Common myeloid progenitor, CD34-positive (primary cell): Measurements from ENCODE around the gene GET3.

Experiments used
- CTCF ChIA-PET: fragments of 350-600 bp; sonication (Branson Sonifier 250); formaldehyde crosslinking; loops from one replicate; lab custom pipeline; 2021; ENCODE audit warnings: antibody characterized with exemption; lab: Charles Lee
- POLR2A ChIA-PET: fragments of 350-600 bp; sonication (Branson Sonifier 250); formaldehyde crosslinking; loops from one replicate; lab custom pipeline; 2021; ENCODE audit warnings: antibody characterized with exemption; lab: Charles Lee
- DNase-seq, 3 donors: peaks; one replicate each; pipeline versions ENCODE4 v3.0.0 to v3.0.0-alpha.2; 2013
- H3K27ac ChIP-seq, 2 experiments: 1 replicate in 1 of 2; 2 replicates in 1 of 2; pipeline ENCODE4 v1.7.0; 2013; ENCODE audit warnings: inconsistent platforms in 2 of 2, low read length in 2 of 2, mild to moderate bottlenecking in 2 of 2, low read depth in 1 of 2, moderate library complexity in 1 of 2; ENCODE audit not compliant: severe bottlenecking in 2 of 2, insufficient read depth in 1 of 2, poor library complexity in 1 of 2
- H3K27me3 ChIP-seq, 5 experiments: replicated peaks in 2 of 5; 1 replicate in 3 of 5; 2 replicates in 2 of 5; pipeline versions ENCODE4 v1.6.1 to v1.7.0; 2013; ENCODE audit warnings: low read length in 4 of 5, mild to moderate bottlenecking in 2 of 5, moderate library complexity in 2 of 5, inconsistent platforms in 1 of 5; ENCODE audit not compliant: insufficient read depth in 5 of 5, control insufficient read depth in 4 of 5
- H3K36me3 ChIP-seq, 4 experiments: 1 replicate in 2 of 4; 2 replicates in 2 of 4; pipeline versions ENCODE4 v1.6.1 to v1.7.0; 2013; ENCODE audit warnings: low read length in 3 of 4, control low read depth in 1 of 4, mild to moderate bottlenecking in 1 of 4; ENCODE audit not compliant: control insufficient read depth in 4 of 4, insufficient read depth in 4 of 4
- H3K4me1 ChIP-seq, 4 experiments: 1 replicate in 3 of 4; 2 replicates in 1 of 4; pipeline versions ENCODE4 v1.6.1 to v1.7.1; 2013; ENCODE audit warnings: low read length in 3 of 4, mild to moderate bottlenecking in 3 of 4, control low read depth in 1 of 4, inconsistent platforms in 1 of 4, moderate library complexity in 1 of 4; ENCODE audit not compliant: control insufficient read depth in 4 of 4, insufficient read depth in 4 of 4; ENCODE audit errors: control extremely low read depth in 1 of 4
- H3K4me3 ChIP-seq, 7 experiments: 1 replicate in 4 of 7; 2 replicates in 3 of 7; pipeline versions ENCODE4 v1.5.1 to v1.7.0; 2013; ENCODE audit warnings: mild to moderate bottlenecking in 7 of 7, low read length in 6 of 7, moderate library complexity in 6 of 7, inconsistent platforms in 2 of 7, low read depth in 2 of 7, control low read depth in 1 of 7; ENCODE audit not compliant: insufficient read depth in 4 of 7, control insufficient read depth in 1 of 7; ENCODE audit errors: extremely low read depth in 1 of 7
- H3K9me3 ChIP-seq, 5 experiments: 1 replicate in 4 of 5; 2 replicates in 1 of 5; pipeline versions ENCODE4 v1.6.1 to v1.7.1; 2013; ENCODE audit warnings: low read length in 4 of 5, mild to moderate bottlenecking in 2 of 5, inconsistent platforms in 1 of 5, low read depth in 1 of 5, moderate library complexity in 1 of 5; ENCODE audit not compliant: control insufficient read depth in 4 of 5, insufficient read depth in 2 of 5; ENCODE audit errors: control extremely low read depth in 1 of 5
- WGBS: methylation state at CpG from one replicate; pipeline ENCODE4 v1.1.5; 2013; ENCODE audit not compliant: insufficient coverage; 5-methylcytosine and 5-hydroxymethylcytosine counted together

The GET3 gene

GRCh38 chr19:12786141-12786870 lies 49.0 kb downstream of the GET3 start:
- Histone ChIP-seq H3K27me3 (no peaks in the 10 kb centered on the region), H3K36me3 (no peaks in the 10 kb centered on the region), H3K4me3 (peak overlapping the region in 4 of 7 experiments; percentile 40 to 57 (median 51)), H3K9me3 (no peaks in the 10 kb centered on the region), H3K27ac (peak overlapping the region; percentile 75 to 85), H3K4me1 (peaks cover 29 to 93% (median 91%) of the 10 kb centered on the region in 4 experiments)
- DNase-seq, result peak in 2 of 3 donors; percentile 79 to 85
- POLR2A ChIA-PET, result interaction anchor here (0.7 to 12.0 kb wide), 2 partner anchors 10 to 99 kb away, joined by 3 to 198 read pairs; partner anchors contain the start of gene HOOK2
- CTCF ChIA-PET, result interaction anchor here (0.9 to 3.5 kb wide), 3 partner anchors 9 to 10 kb away, joined by 4 to 47 read pairs (median 10); no protein-coding TSS in a partner anchor
- WGBS, result 14% methylated on average over 10 of the region's 18 CpGs

GRCh38 chr19:12786952-12787351 lies 49.7 kb downstream of the GET3 start:
- no peak for DNase-seq
- Histone ChIP-seq H3K27ac (peak overlapping the region; percentile 75 to 85), H3K4me3 (peak overlapping the region in 1 of 7 experiments; percentile 57), H3K9me3 (no peaks in the 10 kb centered on the region), H3K4me1 (peaks cover 29 to 87% (median 85%) of the 10 kb centered on the region in 4 experiments), H3K27me3 (no peaks in the 10 kb centered on the region), H3K36me3 (no peaks in the 10 kb centered on the region)
- WGBS, result 100% methylated on average over 3 of the region's 3 CpGs
- POLR2A ChIA-PET, result interaction anchor here (12.0 kb wide), 1 partner anchor 11 kb away, joined by 198 read pairs; the partner anchor contains the start of gene HOOK2
- CTCF ChIA-PET, result interaction anchor here (1.7 to 3.5 kb wide), 2 partner anchors 9 to 10 kb away, joined by 10 to 47 read pairs; no protein-coding TSS in a partner anchor

- Histone ChIP-seq H3K27ac (peak overlapping the region in 1 of 2 experiments; percentile 85), H3K36me3 (no peaks in the 10 kb centered on the region), H3K27me3 (no peaks in the 10 kb centered on the region), H3K9me3 (no peaks in the 10 kb centered on the region), H3K4me3 (no peak overlapping the region), H3K4me1 (peaks cover 29 to 82% (median 80%) of the 10 kb centered on the region in 4 experiments)
- no peak for DNase-seq
- ChIA-PET CTCF (interaction anchor here (1.1 to 3.5 kb wide), 3 partner anchors 10 to 21 kb away, joined by 3 to 47 read pairs (median 10); no protein-coding TSS in a partner anchor), POLR2A (interaction anchor here (12.0 kb wide), 1 partner anchor 12 kb away, joined by 198 read pairs; the partner anchor contains the start of gene HOOK2)
- WGBS, result 94% methylated on average over 7 of the region's 10 CpGs
Measured at GRCh38 chr19:12787458-12787857, 50.2 kb downstream of the GET3 start.

GRCh38 chr19:12788042-12788681 lies 50.9 kb downstream of the GET3 start:
- no peaks in the 10 kb centered on the region for H3K27me3 ChIP-seq
- peak overlapping the region; percentile 79 to 96 for H3K27ac ChIP-seq
- no peaks in the 10 kb centered on the region for H3K9me3 ChIP-seq
- WGBS, result 93% methylated on average over 4 of the region's 4 CpGs
- H3K36me3 ChIP-seq, result no peaks in the 10 kb centered on the region
- peaks cover 29 to 80% (median 73%) of the 10 kb centered on the region in 4 experiments for H3K4me1 ChIP-seq
- CTCF ChIA-PET, result interaction anchor here (1.1 to 3.5 kb wide), 3 partner anchors 9 to 22 kb away, joined by 3 to 47 read pairs (median 10); no protein-coding TSS in a partner anchor
- peak overlapping the region in 6 of 7 experiments; percentile 36 to 99 (median 82) for H3K4me3 ChIP-seq
- DNase-seq, result no peak
- POLR2A ChIA-PET, result interaction anchor here (12.0 kb wide), 1 partner anchor 12 kb away, joined by 198 read pairs; the partner anchor contains the start of gene HOOK2

- DNase-seq, result peak in 2 of 3 donors; percentile 84 to 87
- WGBS, result 0% methylated on average over 5 of the region's 12 CpGs
- Histone ChIP-seq H3K4me1 (peaks cover 26 to 78% (median 69%) of the 10 kb centered on the region in 4 experiments), H3K4me3 (peak overlapping the region in 6 of 7 experiments; percentile 54 to 99 (median 82)), H3K36me3 (no peaks in the 10 kb centered on the region), H3K27ac (peak overlapping the region; percentile 79 to 96), H3K27me3 (no peaks in the 10 kb centered on the region), H3K9me3 (no peaks in the 10 kb centered on the region)
- CTCF ChIA-PET, result interaction anchor here (1.1 to 3.5 kb wide), 3 partner anchors 8 to 23 kb away, joined by 3 to 47 read pairs (median 10); no protein-coding TSS in a partner anchor
- POLR2A ChIA-PET, result interaction anchor here (0.6 to 12.0 kb wide), 3 partner anchors 13 to 366 kb away, joined by 3 to 198 read pairs (median 4); partner anchors contain the start of gene HOOK2
Measured at GRCh38 chr19:12788682-12789097, 51.4 kb downstream of the GET3 start.

- WGBS, result under 1% methylated on average over 42 of the region's 46 CpGs
- no peaks in the 10 kb centered on the region for H3K9me3 ChIP-seq
- peak overlapping the region; percentile 36 to 99 (median 93) for H3K4me3 ChIP-seq
- CTCF ChIA-PET, result interaction anchor here (3.5 kb wide), 1 partner anchor 11 kb away, joined by 47 read pairs; no protein-coding TSS in a partner anchor
- no peaks in the 10 kb centered on the region for H3K36me3 ChIP-seq
- peak overlapping the region; percentile 79 to 96 for H3K27ac ChIP-seq
- POLR2A ChIA-PET, result interaction anchor here (0.6 to 12.0 kb wide), 3 partner anchors 13 to 366 kb away, joined by 3 to 198 read pairs (median 4); partner anchors contain the start of gene HOOK2
- no peaks in the 10 kb centered on the region for H3K27me3 ChIP-seq
- peak in 2 of 3 donors; percentile 48 to 59 for DNase-seq
- peaks cover 24 to 78% (median 68%) of the 10 kb centered on the region in 4 experiments for H3K4me1 ChIP-seq
Measured at GRCh38 chr19:12789098-12789903, 52.0 kb downstream of the GET3 start.
